Measurements from ENCODE around the gene VAV2.

Gene VAV2

GRCh38 chr9:133848471-133849109, 143.5 kb downstream of the VAV2 start:
- FAIRE-seq (no peak), DNase-seq (ENCODE audit: extremely low spot score, insufficient read length, low read depth) (no peak)

- FAIRE-seq = no peak
- DNase-seq (ENCODE audit: extremely low spot score, insufficient read length, low read depth) = no peak
These were observed 145.5 kb downstream of the VAV2 start for GRCh38 chr9:133846483-133847090.

GRCh38 chr9:133845440-133845839, 146.7 kb downstream of the VAV2 start:
- no peak for DNase-seq (ENCODE audit: extremely low spot score, insufficient read length, low read depth)
- no peak for FAIRE-seq

GRCh38 chr9:133844881-133845410, 147.2 kb downstream of the VAV2 start:
- DNase-seq (ENCODE audit: extremely low spot score, insufficient read length, low read depth) = no peak
- FAIRE-seq = no peak

GRCh38 chr9:133844398-133844784, 147.7 kb downstream of the VAV2 start:
- no peak for FAIRE-seq
- no peak for DNase-seq (ENCODE audit: extremely low spot score, insufficient read length, low read depth)

- FAIRE-seq (no peak), DNase-seq (ENCODE audit: extremely low spot score, insufficient read length, low read depth) (no peak)
These were observed 148.2 kb downstream of the VAV2 start for GRCh38 chr9:133843751-133844397.

GRCh38 chr9:133843250-133843649, 148.9 kb downstream of the VAV2 start:
- DNase-seq (ENCODE audit: extremely low spot score, insufficient read length, low read depth) = no peak
- no peak for FAIRE-seq

- no peak for FAIRE-seq
- DNase-seq (ENCODE audit: extremely low spot score, insufficient read length, low read depth) = no peak
These were observed 149.3 kb downstream of the VAV2 start for GRCh38 chr9:133842721-133843227.

- DNase-seq (ENCODE audit: extremely low spot score, insufficient read length, low read depth) = no peak
- no peak for FAIRE-seq
These were observed 149.9 kb downstream of the VAV2 start for GRCh38 chr9:133842174-133842573.

GRCh38 chr9:133841167-133841812, 150.8 kb downstream of the VAV2 start:
- DNase-seq (ENCODE audit: extremely low spot score, insufficient read length, low read depth) = no peak
- no peak for FAIRE-seq

- DNase-seq (ENCODE audit: extremely low spot score, insufficient read length, low read depth) (no peak), FAIRE-seq (no peak)
These were observed 152.2 kb downstream of the VAV2 start for GRCh38 chr9:133839822-133840329.

GRCh38 chr9:133838859-133839507, 153.1 kb downstream of the VAV2 start:
- FAIRE-seq (no peak), DNase-seq (ENCODE audit: extremely low spot score, insufficient read length, low read depth) (no peak)

- DNase-seq (ENCODE audit: extremely low spot score, insufficient read length, low read depth) (no peak), FAIRE-seq (no peak)
These were observed 154.2 kb downstream of the VAV2 start for GRCh38 chr9:133837627-133838597.

- FAIRE-seq (no peak), DNase-seq (ENCODE audit: extremely low spot score, insufficient read length, low read depth) (no peak)
These were observed 155.3 kb downstream of the VAV2 start for GRCh38 chr9:133836818-133837217.

- no peak for FAIRE-seq
These were observed 155.9 kb downstream of the VAV2 start for GRCh38 chr9:133836001-133836758.

GRCh38 chr9:133835262-133835901, 156.7 kb downstream of the VAV2 start:
- DNase-seq (ENCODE audit: extremely low spot score, insufficient read length, low read depth) = no peak

More at GRCh38 chr9:133836001-133836758, 155.9 kb downstream of the VAV2 start:
- DNase-seq (ENCODE audit: extremely low spot score, insufficient read length, low read depth) = no peak

More at GRCh38 chr9:133835262-133835901, 156.7 kb downstream of the VAV2 start:
- FAIRE-seq = no peak

All from GM18507 (cell line).